GM13977 (cell line): Measurements from ENCODE around the gene HTT.

Experiments used
- DNase-seq: peaks from one replicate; pipeline ENCODE4 v3.0.0; 2012; ENCODE audit warnings: low spot score
- in situ Hi-C: fragments of 300-500 bp; cut with MboI; formaldehyde crosslinking; loops from one replicate; pipeline ENCODE4 v1.12.0; 2022; ENCODE audit warnings: low sequenced_read_pairs, low pct_unique_long_range_greater_than_20kb, mixed read lengths, inconsistent platforms; ENCODE audit not compliant: unreplicated experiment
- TF ChIP-seq, protein P1 (sequence below): IDR thresholded peaks from 2 replicates; pipeline ENCODE4 v1.5.1; 2012; ENCODE audit warnings: mild to moderate bottlenecking, control low read depth; ENCODE audit not compliant: insufficient read depth; ENCODE audit errors: extremely low read depth, missing control alignments

HTT gene

DNA sequence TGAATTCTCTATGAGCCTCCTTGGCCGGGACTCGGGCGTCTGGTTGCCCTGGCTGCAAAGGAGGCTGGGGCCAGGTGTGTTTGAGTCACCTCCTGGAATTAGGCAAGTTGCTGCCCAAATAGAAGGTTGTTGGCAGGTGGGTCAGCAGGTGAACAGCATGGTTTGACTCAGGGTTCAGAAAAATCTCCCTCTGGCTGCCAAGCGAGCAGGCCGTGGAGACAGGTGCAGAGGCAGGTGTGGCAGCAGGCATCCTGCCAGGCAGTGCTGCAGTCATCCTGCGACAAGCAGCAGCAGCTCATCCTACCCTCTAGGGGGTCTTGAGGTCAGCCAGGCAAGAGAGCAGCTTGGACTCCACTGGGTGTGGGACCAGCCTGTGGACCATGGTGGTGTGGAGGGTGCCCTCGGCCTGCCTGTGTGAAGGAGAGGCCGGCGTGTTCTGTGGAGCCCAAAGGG is 182.6 kb downstream of the HTT start:
- in situ Hi-C loops, result no loop called here
- DNase-seq, result no peak
- TF ChIP-seq, protein P1, sequence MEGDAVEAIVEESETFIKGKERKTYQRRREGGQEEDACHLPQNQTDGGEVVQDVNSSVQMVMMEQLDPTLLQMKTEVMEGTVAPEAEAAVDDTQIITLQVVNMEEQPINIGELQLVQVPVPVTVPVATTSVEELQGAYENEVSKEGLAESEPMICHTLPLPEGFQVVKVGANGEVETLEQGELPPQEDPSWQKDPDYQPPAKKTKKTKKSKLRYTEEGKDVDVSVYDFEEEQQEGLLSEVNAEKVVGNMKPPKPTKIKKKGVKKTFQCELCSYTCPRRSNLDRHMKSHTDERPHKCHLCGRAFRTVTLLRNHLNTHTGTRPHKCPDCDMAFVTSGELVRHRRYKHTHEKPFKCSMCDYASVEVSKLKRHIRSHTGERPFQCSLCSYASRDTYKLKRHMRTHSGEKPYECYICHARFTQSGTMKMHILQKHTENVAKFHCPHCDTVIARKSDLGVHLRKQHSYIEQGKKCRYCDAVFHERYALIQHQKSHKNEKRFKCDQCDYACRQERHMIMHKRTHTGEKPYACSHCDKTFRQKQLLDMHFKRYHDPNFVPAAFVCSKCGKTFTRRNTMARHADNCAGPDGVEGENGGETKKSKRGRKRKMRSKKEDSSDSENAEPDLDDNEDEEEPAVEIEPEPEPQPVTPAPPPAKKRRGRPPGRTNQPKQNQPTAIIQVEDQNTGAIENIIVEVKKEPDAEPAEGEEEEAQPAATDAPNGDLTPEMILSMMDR, result no peak

DNA sequence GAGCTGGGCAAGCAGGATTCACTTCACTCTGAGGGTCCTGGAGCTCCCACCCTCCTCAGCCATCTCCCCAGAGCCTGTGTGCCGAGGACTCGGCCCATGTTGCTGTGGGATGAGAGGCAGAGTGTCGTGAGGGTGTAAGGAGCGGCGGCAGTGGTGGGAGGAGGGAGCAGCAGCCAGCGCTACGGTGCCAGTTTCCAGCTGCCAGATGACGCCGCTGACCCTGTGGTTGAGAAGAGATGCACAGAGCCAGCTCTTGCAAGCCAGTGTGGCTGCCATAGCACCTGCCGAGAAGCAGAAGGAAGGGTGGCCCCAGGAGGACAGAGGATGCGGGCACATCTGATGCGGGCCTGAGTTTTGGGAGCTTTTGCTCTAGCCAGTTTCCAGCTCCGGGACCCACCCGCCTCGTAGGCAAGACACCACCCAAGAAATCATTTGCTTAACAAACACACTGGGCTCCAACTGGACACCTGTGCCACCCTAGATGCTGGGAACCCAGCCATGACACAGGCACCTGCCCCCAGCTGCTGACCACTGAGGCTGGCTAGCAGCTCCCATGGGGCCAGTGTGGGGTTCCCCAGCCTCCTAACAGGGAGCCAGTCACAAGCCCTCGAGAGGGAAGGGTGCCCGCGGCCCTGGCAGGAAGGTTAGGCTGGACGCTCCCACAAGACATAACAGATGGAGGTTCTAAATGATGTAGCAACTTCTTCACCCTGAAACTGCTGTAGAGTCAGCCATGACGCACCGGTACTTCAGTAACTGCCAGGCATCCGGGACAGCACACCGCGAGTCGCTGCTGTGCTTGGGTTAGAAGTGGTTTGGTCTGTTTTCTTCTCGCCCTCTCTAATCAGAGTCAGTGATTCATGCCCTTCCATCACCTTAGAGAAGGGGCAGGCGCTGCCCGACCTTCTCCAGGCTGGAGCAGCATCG is 183.3 kb downstream of the HTT start:
- no peak for DNase-seq
- TF ChIP-seq, protein P1, result no peak
- in situ Hi-C loops, result no loop called here

- in situ Hi-C loops, result no loop called here
- DNase-seq, result no peak
- TF ChIP-seq, protein P1, result no peak
Measured at GRCh38 chr4:3261411-3262207, 187.1 kb downstream of the HTT start.

DNA sequence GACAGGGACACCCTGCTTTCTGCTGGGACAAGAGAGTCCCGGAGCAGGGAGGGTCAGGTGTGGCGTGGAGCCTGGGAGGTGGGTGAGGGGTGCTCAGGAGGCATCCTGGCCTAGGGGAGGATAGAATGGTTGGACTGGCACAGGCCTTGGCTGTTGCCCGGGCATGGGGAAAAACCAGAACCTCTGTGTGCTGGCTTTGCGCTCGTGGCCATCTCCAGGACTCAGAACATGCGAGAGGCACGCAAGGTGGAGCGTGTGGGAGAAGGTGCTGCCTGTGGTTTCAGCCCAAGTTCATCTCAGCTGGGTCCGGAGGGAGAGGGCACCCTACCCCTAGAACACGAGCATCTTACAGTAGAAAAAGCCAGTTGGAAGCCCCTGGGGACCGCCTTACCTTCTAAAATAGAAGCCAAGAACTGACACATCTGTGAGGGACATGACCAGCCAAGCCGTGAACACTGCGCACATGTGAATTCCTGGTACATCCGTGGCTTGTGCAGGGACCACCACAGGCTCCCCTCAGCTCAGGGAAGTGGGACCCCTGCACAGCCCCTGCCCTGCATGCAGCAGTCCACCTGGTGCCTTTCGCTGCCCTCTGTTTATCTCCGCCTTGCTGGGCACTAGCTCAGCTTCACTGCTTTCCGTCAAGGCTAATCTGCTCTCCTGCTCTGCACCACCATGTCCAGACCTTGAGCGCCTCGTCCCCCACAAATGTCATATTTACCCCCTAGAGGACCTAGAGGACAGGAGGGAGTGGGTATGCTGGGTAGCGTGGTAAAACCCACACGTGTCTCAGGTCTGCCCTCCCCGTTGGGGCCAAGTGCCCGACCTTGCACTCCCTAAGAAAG is 187.9 kb downstream of the HTT start:
- TF ChIP-seq, protein P1, result no peak
- in situ Hi-C loops, result no loop called here
- no peak for DNase-seq

- TF ChIP-seq, protein P1, result no peak
- no peak for DNase-seq
- in situ Hi-C loops, result no loop called here
Measured at GRCh38 chr4:3263053-3263875, 188.8 kb downstream of the HTT start.
